Measurements from ENCODE around the gene SPDEF. TPM values are rescaled to one million over a fixed set of nuclear protein-coding genes. Genes with fewer than 3 reads are reported as not detected.

Gene SPDEF
- total and polyA plus RNA-seq, 10 of the 15 experiments (the other 5 are each of a cell fraction or from before 2014, with no cell fraction given): not detected

GRCh38 chr6:34584694-34585093 is 28.6 kb upstream of the SPDEF start:
- peak; percentile 22; the same call in 1 of the 3 replicates for ATAC-seq
- no peak for TF ChIP-seq ESRRA (IDR thresholded peaks at IDR 0.05; ENCODE audit: low read length)
- no peak for TF ChIP-seq IKZF2 (IDR thresholded peaks at IDR 0.05)
- TF ChIP-seq SIX5 (IDR thresholded peaks at IDR 0.05; ENCODE audit: low read depth, low read length, severe bottlenecking): no peak
- TF ChIP-seq, protein P1, sequence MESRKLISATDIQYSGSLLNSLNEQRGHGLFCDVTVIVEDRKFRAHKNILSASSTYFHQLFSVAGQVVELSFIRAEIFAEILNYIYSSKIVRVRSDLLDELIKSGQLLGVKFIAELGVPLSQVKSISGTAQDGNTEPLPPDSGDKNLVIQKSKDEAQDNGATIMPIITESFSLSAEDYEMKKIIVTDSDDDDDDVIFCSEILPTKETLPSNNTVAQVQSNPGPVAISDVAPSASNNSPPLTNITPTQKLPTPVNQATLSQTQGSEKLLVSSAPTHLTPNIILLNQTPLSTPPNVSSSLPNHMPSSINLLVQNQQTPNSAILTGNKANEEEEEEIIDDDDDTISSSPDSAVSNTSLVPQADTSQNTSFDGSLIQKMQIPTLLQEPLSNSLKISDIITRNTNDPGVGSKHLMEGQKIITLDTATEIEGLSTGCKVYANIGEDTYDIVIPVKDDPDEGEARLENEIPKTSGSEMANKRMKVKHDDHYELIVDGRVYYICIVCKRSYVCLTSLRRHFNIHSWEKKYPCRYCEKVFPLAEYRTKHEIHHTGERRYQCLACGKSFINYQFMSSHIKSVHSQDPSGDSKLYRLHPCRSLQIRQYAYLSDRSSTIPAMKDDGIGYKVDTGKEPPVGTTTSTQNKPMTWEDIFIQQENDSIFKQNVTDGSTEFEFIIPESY (IDR thresholded peaks at IDR 0.05): no peak
- TF ChIP-seq YY1 (IDR thresholded peaks at IDR 0.05; ENCODE audit: low read depth, low read length): 0 out of 2 replicates have a peak, but pooled peaks have one; percentile 29
- CTCF ChIA-PET: interaction anchor here (1.2 kb wide), 1 partner anchor 9 kb away, joined by 5 read pairs; no protein-coding TSS in a partner anchor
- FAIRE-seq: no peak
- SMC1A ChIA-PET (ENCODE audit: uncharacterized antibody, unreplicated experiment): no interaction called here
- Histone ChIP-seq H3K9ac (ENCODE audit: control insufficient read depth, insufficient read depth, low read length) (no peak overlapping the region), H4K20me1 (ENCODE audit: control insufficient read depth, insufficient read depth) (peaks cover 3% of the 10 kb centered on the region; the same call in 1 of the 2 replicates), H3K4me2 (ENCODE audit: control insufficient read depth, insufficient read depth) (no peak overlapping the region), H3K4me1 (ENCODE audit: control insufficient read depth, insufficient read depth, low read length) (peaks cover 15% of the 10 kb centered on the region), H3K27me3 (replicated peaks in 1 of 2; ENCODE audit: control insufficient read depth in 2 of 2, insufficient read depth in 2 of 2, low read length in 1 of 2) (no peaks in the 10 kb centered on the region), H3K79me2 (ENCODE audit: control insufficient read depth, insufficient read depth, low read length) (no peaks in the 10 kb centered on the region; the same call in 1 of the 2 replicates), H2AFZ (ENCODE audit: control insufficient read depth, low read depth, low read length) (no peak overlapping the region), H3K27ac (ENCODE audit: control insufficient read depth, insufficient read depth) (no peak overlapping the region), H3K9me3 (replicated peaks; ENCODE audit: control insufficient read depth, insufficient read depth, low read length) (no peaks in the 10 kb centered on the region), H3K4me3 (no peak overlapping the region), H3K36me3 (ENCODE audit: control insufficient read depth in 2 of 2, insufficient read depth in 2 of 2, low read length in 1 of 2) (peaks cover 9 to 24% of the 10 kb centered on the region in 2 experiments)
- WGBS (ENCODE audit: insufficient coverage, insufficient replicate concordance, low lambda C conversion rate, missing lambda C conversion rate): 100% methylated on average over 9 of the region's 9 CpGs
- in situ Hi-C loops (cut with MboI) (no loop called here), intact Hi-C loops (cut with micrococcal nuclease; ENCODE audit: unreplicated experiment) (no loop called here)
- BruUV-seq (replicated peaks): no TSS peak
- DNase-seq (ENCODE audit: low read depth, low spot score): no peak
- RAD21 ChIA-PET (ENCODE audit: unreplicated experiment): no interaction called here
- POLR2A ChIA-PET: no interaction called here

Measured in GM12878 (cell line).